ENCODE measurements around the gene CCDC68.

Gene CCDC68

GRCh38 chr18:54911551-54911950 is 47.7 kb downstream of the CCDC68 start:
- TF ChIP-seq EZH2phosphoT487 (IDR thresholded peaks at IDR 0.05; ENCODE audit: low read length): no peak
- no peak for TF ChIP-seq EZH2 (optimal IDR thresholded peaks at IDR 0.05; ENCODE audit: low read depth, low read length)
- TF ChIP-seq CTCF (IDR thresholded peaks at IDR 0.05; ENCODE audit: low read length): no peak
- no peaks in the 10 kb centered on the region for H3K4me1 ChIP-seq (ENCODE audit: low read length)

GRCh38 chr18:54910161-54910919 is 48.9 kb downstream of the CCDC68 start:
- TF ChIP-seq CTCF (IDR thresholded peaks at IDR 0.05; ENCODE audit: low read length) (no peak), EZH2phosphoT487 (IDR thresholded peaks at IDR 0.05; ENCODE audit: low read length) (no peak), EZH2 (optimal IDR thresholded peaks at IDR 0.05; ENCODE audit: low read depth, low read length) (no peak)
- H3K4me1 ChIP-seq (ENCODE audit: low read length): no peaks in the 10 kb centered on the region
- DNase-seq: no peak
- H3K9me3 ChIP-seq (replicated peaks; ENCODE audit: insufficient read depth, low read length): no peaks in the 10 kb centered on the region
- no peaks in the 10 kb centered on the region for H3F3A ChIP-seq (ENCODE audit: insufficient read depth, low read length)
- H4K20me1 ChIP-seq (ENCODE audit: insufficient read depth, low read length): no peaks in the 10 kb centered on the region
- no peak overlapping the region for H3K4me2 ChIP-seq (ENCODE audit: low read depth, low read length)
- no peak overlapping the region for H3K27ac ChIP-seq (ENCODE audit: low read length)
- no peak overlapping the region for H2AFZ ChIP-seq (ENCODE audit: low read length)
- H3K79me2 ChIP-seq (ENCODE audit: low read length): no peaks in the 10 kb centered on the region
- no peaks in the 10 kb centered on the region for H3K9me2 ChIP-seq (replicated peaks; ENCODE audit: insufficient read depth, low read length)
- H3K4me3 ChIP-seq (ENCODE audit: low read length): no peak overlapping the region
- no peaks in the 10 kb centered on the region for H3K27me3 ChIP-seq (replicated peaks; ENCODE audit: insufficient read depth, low read length)
- no peak overlapping the region for H3K9ac ChIP-seq (ENCODE audit: low read length)
- no peaks in the 10 kb centered on the region for H3K36me3 ChIP-seq (replicated peaks; ENCODE audit: insufficient read depth, low read length)

More at GRCh38 chr18:54911551-54911950, 47.7 kb downstream of the CCDC68 start:
- H3K9me3 ChIP-seq (replicated peaks; ENCODE audit: insufficient read depth, low read length): no peaks in the 10 kb centered on the region
- no peaks in the 10 kb centered on the region for H3K79me2 ChIP-seq (ENCODE audit: low read length)
- no peaks in the 10 kb centered on the region for H4K20me1 ChIP-seq (ENCODE audit: insufficient read depth, low read length)
- DNase-seq: no peak
- H3K27me3 ChIP-seq (replicated peaks; ENCODE audit: insufficient read depth, low read length): no peaks in the 10 kb centered on the region
- H2AFZ ChIP-seq (ENCODE audit: low read length): no peak overlapping the region
- H3F3A ChIP-seq (ENCODE audit: insufficient read depth, low read length): no peaks in the 10 kb centered on the region
- no peak overlapping the region for H3K27ac ChIP-seq (ENCODE audit: low read length)
- H3K36me3 ChIP-seq (replicated peaks; ENCODE audit: insufficient read depth, low read length): no peaks in the 10 kb centered on the region
- no peak overlapping the region for H3K9ac ChIP-seq (ENCODE audit: low read length)
- H3K4me3 ChIP-seq (ENCODE audit: low read length): no peak overlapping the region
- no peak overlapping the region for H3K4me2 ChIP-seq (ENCODE audit: low read depth, low read length)
- no peaks in the 10 kb centered on the region for H3K9me2 ChIP-seq (replicated peaks; ENCODE audit: insufficient read depth, low read length)

DNA sequence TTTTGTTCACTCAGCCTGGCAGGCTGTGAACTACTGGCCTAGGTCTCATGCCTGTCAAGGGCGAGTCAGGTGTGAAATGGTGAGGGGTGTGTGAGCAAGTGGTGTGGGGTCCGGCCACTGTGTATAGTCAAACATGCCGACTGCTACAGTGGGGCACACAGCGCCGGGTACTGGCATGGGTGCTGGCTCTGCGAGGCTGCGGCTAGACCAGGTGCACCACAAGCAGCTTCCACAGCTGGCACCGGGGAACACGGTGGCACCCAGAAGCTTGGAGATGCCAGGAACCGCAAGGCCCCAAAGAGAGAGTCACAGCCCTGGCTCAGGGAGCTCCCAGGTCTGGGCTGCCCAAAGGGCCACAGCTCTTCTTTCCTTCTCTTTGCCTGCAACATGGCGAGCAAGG is 49.7 kb downstream of the CCDC68 start:
- Histone ChIP-seq H3K27ac (ENCODE audit: low read length) (no peak overlapping the region), H3K4me1 (ENCODE audit: low read length) (no peaks in the 10 kb centered on the region), H3K27me3 (replicated peaks; ENCODE audit: insufficient read depth, low read length) (no peaks in the 10 kb centered on the region), H3K9me3 (replicated peaks; ENCODE audit: insufficient read depth, low read length) (no peaks in the 10 kb centered on the region), H3K4me3 (ENCODE audit: low read length) (no peak overlapping the region), H3F3A (ENCODE audit: insufficient read depth, low read length) (no peaks in the 10 kb centered on the region), H3K9ac (ENCODE audit: low read length) (no peak overlapping the region), H4K20me1 (ENCODE audit: insufficient read depth, low read length) (no peaks in the 10 kb centered on the region), H3K9me2 (replicated peaks; ENCODE audit: insufficient read depth, low read length) (no peaks in the 10 kb centered on the region), H3K36me3 (replicated peaks; ENCODE audit: insufficient read depth, low read length) (no peaks in the 10 kb centered on the region), H3K4me2 (ENCODE audit: low read depth, low read length) (no peak overlapping the region), H3K79me2 (ENCODE audit: low read length) (no peaks in the 10 kb centered on the region), H2AFZ (ENCODE audit: low read length) (no peak overlapping the region)
- no peak for DNase-seq
- TF ChIP-seq EZH2phosphoT487 (IDR thresholded peaks at IDR 0.05; ENCODE audit: low read length) (no peak), CTCF (IDR thresholded peaks at IDR 0.05; ENCODE audit: low read length) (no peak), EZH2 (optimal IDR thresholded peaks at IDR 0.05; ENCODE audit: low read depth, low read length) (no peak)

Data from MM.1S (cell line).